ENCODE results near the gene RAD51B. TPM values are rescaled to one million over a fixed set of nuclear protein-coding genes. Genes with fewer than 3 reads are reported as not detected.
"Not testable (repeated sequence)": the region's sequence is repeated elsewhere in the genome, so short reads cannot be mapped to it uniquely, and the experiment has no call there.

Gene RAD51B
- total RNA-seq, 4 donors from 2014 or later = 8.9 to 30.3 (median 10.4) TPM

- ATAC-seq (ENCODE audit: low FRiP score) (no peak), DNase-seq (ENCODE audit: low spot score) (no peak)
- TF ChIP-seq CTCF (IDR thresholded peaks at IDR 0.05) = no peak
Observed at GRCh38 chr14:68216079-68216478, 396.5 kb downstream of the RAD51B start.

- no peak for ATAC-seq (ENCODE audit: low FRiP score)
- TF ChIP-seq CTCF (IDR thresholded peaks at IDR 0.05) = no peak
- DNase-seq (ENCODE audit: low spot score) = no peak
Observed at GRCh38 chr14:68216957-68217356, 397.4 kb downstream of the RAD51B start.

GRCh38 chr14:68217791-68218340 lies 398.3 kb downstream of the RAD51B start:
- DNase-seq (ENCODE audit: low spot score) = no peak
- TF ChIP-seq CTCF (IDR thresholded peaks at IDR 0.05) = no peak
- no peak for ATAC-seq (ENCODE audit: low FRiP score)

GRCh38 chr14:68219407-68219806 lies 399.8 kb downstream of the RAD51B start:
- no peak for ATAC-seq (ENCODE audit: low FRiP score)
- TF ChIP-seq CTCF (IDR thresholded peaks at IDR 0.05) = no peak

GRCh38 chr14:68221046-68221445 lies 401.5 kb downstream of the RAD51B start:
- not testable (repeated sequence) for ATAC-seq (ENCODE audit: low FRiP score); DNase-seq (ENCODE audit: low spot score)

More at GRCh38 chr14:68219407-68219806, 399.8 kb downstream of the RAD51B start:
- DNase-seq (ENCODE audit: low spot score) = no peak

- ATAC-seq (ENCODE audit: low FRiP score) (no peak), DNase-seq (ENCODE audit: low spot score) (no peak)
- TF ChIP-seq CTCF (IDR thresholded peaks at IDR 0.05) = no peak
Observed at GRCh38 chr14:68222154-68222553, 402.6 kb downstream of the RAD51B start.

- TF ChIP-seq CTCF (IDR thresholded peaks at IDR 0.05) = no peak
- DNase-seq (ENCODE audit: low spot score) (no peak), ATAC-seq (ENCODE audit: low FRiP score) (no peak)
Observed at GRCh38 chr14:68222726-68223125, 403.1 kb downstream of the RAD51B start.

Measured in omental fat pad (tissue), 4 donors.